Esophagus muscularis mucosa (tissue), 3 donors: ENCODE measurements around the gene SLC43A1.

ENCODE experiments used
- CTCF ChIP-seq, 3 experiments: fragments of 200-600 bp in 2 of 3; fragments of 450-650 bp in 1 of 3; sonication (generic) in 2 of 3; IDR thresholded peaks; one replicate each; pipeline ENCODE4 v1.5.1; 2017 to 2019; ENCODE audit warnings: antibody characterized with exemption in 3 of 3, mild to moderate bottlenecking in 2 of 3, moderate library complexity in 1 of 3
- POLR2AphosphoS5 ChIP-seq, 2 donors: sonication (generic); formaldehyde crosslinking; IDR thresholded peaks; one replicate each; pipeline ENCODE4 v1.6.1; 2017; ENCODE audit warnings: antibody characterized with exemption in 2 of 2

- TF ChIP-seq CTCF (IDR thresholded peaks at IDR 0.05) (no peak), POLR2AphosphoS5 (IDR thresholded peaks at IDR 0.05) (no peak)
Observed at GRCh38 chr11:57474017-57474802, 41.3 kb downstream of the SLC43A1 start.
